HG03558 (cell line): ENCODE results near the gene RASA3.

Source experiments
- ATAC-seq: cut with Tn5 transposase; IDR thresholded peaks from one replicate; pipeline ENCODE4 v1.9.1; 2021; ENCODE audit warnings: moderate number of reproducible peaks; ENCODE audit not compliant: unreplicated experiment; ENCODE audit errors: extremely low read depth

Gene RASA3

DNA sequence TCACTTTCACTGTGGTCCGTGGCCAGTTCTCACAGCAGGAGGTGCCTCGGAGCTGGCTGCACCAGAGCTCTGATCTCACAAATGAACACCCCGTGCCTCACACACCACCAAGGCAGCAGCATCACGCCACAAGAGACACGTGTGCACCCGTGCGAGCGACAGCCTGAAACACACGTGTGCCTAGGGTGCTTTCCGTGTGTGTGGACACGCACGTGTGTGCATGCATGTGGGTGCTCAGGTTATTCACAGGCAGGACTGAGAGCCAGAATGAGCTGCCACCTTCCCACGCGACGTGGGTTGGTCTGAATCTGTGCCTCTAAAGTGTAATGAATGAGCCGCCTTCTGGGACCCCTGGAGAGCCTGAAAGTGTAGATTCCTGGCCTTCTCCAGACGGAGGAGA, 90.9 kb downstream of the RASA3 start:
- no peak for ATAC-seq

DNA sequence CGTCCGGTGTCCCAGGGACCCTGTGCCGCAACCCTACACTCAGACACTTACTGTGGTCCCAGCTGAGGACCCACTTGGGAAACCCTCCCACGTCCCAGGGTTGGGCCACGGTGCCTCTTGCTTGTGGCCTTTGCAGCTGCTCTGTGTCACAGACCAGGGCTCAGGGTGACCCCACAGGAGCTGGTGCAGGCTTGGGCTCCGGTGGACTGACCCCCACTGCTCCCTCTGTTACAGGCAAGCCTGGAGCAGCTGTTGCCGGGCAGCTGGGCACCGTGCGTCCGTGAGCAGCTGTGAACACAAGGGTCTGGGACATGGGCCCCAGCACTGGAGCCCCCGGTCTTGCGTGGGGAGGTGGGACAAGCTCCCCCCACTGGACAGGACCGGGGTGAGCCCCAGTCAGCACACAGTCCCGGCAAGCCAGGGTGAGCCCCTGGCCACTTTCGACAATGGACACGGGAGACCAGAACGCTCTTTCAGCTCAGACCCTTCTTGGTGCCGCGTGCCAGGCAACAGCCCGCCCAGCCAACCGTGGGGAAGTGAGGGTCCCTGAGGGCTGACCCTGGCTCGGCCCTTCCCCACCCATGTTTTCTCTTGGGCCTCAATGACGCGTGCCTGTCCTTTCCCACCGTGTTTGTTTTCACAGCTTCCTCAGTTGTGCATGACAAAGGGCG, 92.8 kb downstream of the RASA3 start:
- no peak for ATAC-seq

DNA sequence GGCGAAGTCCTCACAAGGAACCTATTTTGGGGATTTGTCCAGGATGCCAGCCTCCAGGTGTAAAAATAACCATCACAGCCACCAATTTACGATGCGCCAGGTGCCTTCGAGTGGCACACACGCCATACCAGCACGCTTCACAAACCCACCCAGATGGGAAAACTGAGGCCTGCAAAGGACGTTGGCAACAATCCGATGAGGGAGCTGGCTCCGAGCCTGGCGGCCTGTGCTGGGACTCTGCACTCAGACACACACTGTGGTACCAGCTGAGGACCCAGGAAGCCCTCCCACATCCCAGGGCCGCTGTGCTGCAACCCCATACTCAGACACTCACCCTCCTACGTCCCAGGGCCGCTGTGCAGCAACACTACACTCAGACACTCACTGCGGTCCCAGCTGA, 93.5 kb downstream of the RASA3 start:
- no peak for ATAC-seq

DNA sequence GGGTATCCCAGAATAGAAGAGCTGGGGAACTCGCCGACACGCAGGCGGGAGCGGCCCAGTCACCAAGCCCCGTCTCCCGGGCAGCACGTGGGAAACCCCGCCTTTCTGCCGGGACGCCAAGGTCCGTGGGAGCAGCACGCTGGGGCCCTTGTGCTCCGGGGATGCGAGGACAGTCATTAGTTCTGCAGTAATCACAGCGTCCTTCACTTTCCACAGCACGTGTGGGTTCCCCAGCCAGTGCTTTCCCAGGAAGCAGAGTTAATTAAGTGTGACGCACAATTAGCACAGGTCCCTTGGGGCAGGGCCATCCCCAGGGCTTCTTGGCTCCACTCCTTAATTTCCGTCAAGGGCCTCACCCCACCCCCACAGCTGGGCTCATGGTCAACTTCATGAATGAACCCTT, 94.2 kb downstream of the RASA3 start:
- no peak for ATAC-seq

DNA sequence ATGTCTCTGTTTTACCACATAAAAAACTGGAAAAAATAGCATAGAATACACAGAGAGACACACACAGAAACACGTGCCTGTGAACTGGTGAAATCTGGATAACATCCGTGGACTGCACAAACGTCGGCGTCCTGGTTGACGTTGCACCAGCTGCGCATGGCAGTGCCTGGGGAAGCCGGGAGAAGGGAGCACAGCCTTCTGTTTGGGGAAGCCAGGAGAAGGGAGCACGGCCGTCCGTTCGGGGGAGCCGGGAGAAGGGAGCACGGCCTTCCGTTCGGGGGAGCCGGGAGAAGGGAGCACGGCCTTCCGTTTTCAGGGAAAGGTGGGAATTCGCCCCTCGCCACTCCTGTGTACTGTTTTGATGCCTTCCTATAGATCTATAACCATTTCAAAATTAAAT, 94.7 kb downstream of the RASA3 start:
- ATAC-seq, result no peak

DNA sequence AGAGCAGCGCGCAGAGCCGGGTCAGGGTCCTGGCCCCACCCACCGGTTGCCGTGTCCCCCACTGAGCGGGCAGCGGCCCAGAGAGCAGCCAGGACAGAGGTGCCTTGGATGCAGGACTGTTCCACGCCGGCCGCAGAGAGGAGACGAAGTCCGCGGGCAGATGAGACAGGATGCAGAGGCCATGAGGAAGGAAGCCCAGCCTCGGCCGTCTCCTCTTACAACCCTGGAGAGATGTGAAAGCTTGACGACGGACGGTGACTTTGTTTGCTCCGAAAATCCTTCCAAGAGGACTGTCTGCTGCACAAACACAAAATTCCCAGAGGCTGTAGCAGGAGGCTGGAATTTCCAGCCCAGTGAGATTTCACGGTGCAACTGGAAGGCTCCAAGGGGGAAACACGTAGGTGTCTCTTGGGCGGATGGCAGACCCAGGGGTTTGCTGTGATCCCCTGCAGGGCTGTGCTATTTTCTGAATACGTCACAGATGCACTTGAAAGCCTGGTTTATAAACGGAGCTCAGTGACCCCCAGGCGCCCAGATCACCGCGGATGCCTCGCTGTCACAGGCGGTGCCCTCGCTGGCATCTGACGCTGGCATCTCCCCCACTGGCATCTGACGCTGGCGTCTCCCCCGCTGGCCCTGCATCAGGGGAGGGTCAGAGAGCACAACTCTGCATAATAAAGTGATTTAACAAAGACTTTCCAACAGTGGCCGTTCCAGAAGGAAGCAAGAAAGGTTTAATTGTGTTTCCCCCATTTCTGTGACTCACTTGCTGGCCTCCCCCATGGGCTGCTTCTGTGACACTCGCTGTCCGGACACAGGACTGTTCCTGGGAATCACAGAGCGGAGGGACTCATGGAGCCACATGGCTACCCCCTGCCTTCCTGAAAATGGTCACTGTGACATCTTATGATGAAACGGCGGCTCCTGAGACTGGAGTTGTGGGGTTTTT, 96.6 kb downstream of the RASA3 start:
- no peak for ATAC-seq

DNA sequence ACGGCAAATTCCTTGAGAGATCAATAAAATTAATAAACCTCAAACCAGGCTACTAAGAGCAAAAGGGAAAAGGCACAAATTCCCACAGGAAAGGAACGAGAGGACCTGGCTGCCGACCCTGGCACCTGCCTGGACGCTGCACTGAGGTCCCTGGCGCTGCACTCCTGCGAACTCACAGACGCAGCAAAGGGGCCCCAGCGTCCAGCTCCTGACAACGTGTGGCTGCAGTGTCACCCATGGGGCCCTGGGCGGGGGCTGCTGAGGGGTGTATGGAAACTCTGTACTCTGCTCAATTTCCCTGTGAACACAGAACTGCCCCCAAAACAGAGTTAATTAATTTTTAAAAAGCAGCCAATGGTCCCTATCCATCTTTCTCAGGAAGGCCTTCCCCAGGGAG, 97.2 kb downstream of the RASA3 start:
- ATAC-seq, result no peak

DNA sequence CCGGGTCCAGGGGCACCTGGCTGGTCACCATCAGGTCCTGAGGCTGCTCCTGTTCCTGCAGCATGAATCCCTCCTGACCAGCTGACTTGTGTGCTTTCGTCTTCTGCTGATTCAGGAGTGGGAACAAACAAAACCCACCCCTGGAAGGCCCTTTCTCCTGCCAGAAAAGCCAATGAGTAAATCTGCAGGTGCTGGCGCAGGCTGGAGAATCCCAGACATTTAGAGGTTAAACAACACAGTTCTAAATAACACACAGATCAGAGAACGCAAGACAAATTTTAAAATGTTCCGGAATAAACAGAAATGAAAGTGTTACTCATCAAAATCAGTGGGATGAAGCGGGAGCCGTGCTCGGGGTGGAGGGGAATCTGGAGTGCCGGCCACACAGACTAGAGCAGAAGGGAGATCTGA, 97.9 kb downstream of the RASA3 start:
- no peak for ATAC-seq

DNA sequence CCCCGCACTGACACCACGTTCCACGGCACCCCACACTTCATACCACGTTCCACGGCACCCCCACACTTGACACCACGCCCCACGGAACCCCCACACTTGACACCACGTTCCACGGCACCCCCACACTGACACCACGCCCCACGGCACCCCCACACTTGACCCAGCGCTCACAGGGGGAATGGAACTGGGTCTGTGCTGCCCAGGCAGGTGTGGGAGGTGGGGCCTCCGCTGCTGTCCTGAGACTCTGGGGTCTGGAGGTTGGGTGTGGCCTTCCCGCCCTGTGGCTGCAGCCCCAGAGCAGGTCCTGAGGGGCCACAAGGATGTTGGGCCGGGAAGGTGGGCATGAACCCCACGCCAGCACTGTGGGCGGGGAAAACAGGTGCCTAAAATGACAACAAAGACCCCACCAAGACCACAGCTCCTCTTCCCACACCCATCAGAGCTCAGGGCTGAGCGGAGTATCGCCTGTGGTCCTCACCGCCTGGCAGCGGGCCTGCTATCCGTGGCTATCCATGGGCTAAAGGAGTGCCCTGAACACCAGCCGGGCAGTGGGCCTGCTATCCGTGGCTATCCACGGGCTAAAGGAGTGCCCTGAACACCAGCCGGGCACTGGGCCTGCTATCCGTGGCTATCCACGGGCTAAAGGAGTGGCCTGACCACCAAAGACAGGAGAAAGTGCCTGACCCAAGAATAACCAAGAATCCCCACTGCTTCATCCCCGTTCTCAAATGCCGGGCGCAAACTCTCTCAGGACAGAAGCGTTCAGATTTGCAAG, 98.7 kb downstream of the RASA3 start:
- ATAC-seq, result no peak

DNA sequence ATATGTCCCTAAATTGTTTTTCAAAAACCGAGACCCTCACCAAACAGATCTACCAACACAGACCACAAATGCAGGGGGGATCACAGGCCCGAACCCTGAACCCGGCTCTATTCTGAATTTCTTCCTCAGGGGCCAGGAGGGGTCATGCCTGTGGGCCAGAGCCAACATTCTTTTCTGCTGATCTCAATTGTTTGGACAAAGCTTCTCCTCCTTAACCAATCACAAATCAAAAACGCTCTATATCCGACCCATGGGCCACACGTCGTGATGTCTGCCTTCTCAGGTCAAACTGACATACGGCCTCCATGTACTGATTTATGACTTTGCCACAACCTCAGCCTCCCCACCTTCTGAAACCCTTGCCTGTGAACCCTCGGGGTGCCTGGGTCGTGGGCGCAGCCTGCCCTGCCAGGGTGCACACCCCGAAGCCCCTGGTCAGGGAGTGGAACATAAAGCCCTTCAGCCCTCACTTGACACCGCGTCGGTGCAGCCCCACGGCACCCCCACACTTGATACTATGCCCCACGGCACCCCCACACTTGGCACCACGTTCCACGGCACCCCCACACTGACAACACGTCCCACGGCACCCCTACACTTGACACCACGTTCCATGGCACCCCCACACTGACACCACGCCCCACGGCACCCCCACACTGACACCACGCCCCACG, 100.2 kb downstream of the RASA3 start:
- no peak for ATAC-seq

DNA sequence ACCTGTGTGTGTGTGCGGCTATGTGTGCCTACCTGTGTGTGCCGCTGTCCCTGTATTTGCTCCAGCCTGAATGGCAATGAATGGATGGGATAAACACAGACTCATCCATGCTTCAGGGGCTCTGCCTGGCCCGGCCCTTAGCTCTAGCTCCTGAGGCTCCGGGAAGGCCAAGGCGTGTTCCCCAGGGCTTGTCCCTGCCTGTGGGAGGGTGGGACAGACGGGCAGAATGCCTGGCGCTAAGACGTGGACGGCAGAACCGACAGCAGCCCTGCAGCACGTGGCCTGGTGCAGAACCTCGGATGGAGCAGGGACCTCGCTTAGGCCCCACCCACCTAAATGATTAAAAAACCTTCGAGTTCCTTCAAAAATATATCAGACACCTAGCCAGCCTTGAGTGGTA, 100.8 kb downstream of the RASA3 start:
- ATAC-seq, result no peak

DNA sequence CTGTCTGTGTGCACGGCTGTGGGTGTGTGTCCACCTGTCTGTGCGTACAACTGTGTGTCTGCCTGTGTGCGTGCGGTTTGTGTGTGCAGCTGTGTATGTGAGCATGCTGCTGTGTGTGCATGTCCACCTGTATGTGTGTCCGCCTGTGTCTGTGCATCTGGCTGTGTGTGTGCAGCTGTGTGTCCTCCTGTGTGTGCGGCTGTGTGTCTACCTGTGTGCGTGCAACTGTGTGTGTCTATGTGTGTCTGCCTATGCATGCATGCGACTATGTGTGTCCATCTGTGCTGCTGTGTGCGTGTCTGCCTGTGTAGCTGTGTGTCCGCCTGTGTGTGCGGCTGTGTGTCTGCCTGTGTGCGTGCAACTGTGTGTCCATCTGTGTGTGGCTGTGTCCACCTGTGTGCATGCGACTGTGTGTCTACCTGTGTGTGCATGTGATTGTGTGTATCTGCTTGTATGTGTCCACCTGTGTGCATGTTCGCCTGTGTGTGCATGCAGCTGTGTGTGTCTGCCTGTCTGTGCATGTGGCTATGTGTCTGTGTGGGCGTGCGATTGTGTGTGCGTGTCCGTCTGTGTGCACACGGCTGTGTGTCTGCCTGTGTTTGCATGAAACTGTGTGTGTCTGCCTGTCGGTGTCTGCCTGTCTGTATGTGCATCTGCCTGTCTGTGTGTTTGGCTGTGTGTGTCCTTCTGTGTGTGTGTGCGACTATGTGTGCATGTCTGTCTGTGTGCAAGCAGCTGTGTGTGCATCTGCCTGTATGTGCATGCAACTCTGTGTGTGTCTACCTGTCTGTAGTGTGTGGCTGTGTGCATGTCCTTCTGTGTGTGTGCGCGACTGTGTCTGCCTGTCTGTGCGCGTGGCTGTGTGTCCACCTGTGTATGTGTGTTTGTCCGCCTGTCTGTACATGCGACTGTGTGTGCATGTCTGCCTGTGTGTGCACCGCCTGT, 101.5 kb downstream of the RASA3 start:
- no peak for ATAC-seq

DNA sequence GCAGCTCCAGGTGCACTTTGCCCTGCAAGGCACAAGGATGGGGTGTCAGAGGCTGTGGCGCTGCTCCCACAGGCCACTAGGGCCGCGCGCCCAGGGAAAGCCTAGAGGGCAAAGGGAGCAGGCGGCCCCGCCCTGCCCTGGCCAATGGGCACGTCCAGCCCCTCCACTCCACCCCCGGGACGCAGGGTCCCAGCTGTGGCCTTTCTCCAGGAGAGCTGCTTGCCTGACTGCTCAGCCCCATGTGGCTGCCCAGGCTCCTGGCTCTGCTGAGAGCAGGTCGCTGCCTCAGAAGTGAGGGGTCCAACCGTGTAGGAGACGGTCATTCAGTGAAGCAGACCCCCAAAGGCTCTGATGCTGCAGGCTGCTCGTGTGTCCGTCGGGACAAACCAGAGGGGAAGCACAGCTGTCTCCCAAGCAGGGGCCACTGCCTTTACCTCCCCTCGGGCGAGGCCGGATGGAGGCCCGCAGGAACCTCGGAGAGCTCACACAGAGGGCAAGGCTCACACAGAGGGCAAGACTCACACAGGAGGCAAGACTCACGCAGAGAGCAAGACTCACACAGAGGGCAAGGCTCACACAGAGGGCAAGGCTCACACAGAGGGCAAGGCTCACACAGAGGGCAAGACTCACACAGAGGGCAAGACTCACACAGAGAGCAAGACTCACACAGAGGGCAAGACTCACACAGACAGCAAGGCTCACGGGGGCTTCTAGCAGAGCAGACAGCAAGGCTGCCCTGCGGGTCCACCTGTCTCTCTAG, 102.4 kb downstream of the RASA3 start:
- ATAC-seq, result no peak

DNA sequence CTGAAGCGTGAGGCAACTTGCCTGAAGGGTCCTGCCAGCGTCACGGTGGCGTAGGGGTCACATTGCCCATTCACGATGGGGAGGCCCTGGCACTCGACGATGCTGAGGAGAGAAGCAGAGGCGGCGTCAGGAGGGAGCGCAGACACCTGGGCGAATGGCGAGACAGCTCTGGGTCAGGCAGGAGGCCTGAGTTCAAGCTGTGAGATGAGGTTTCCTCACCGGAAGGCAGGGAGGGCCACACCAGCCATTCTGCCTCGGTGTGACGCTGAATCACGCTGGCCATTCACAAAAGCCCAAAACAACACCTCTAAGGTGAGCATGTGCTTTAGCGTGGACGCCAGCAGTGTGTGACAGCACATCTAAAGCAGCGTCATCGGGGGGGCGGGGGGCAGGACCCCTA, 104.6 kb downstream of the RASA3 start:
- no peak for ATAC-seq

DNA sequence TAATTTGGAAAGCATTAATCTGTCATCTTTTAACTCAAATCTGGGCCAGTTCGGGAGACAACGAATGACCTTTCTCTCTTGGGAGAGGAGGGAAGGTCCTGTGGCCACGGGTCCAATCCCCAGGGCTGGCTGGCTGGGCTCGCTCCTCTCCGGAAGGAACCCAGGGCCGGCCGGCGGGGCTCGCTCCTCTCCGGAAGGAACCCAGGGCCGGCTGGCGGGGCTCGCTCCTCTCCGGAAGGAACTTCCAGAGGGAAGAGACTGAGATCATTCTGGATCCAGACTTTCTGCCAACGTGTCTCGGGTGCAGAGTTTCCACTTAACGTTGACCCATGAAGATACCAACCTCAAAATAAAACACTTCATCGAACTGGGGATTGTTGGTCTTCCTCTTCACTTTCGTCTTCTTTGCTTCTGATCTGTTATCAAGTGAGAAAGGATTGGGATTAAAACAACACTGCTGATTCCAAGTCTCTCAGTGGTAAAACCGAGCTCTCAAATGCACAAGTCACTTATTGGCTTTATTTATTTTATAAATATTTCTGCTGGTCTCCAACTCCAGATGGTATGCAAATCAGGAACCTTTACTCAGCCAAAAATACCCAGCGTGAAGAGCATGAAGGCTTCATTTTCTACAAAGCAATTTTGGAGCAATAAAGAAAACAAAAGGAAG, 105.2 kb downstream of the RASA3 start:
- ATAC-seq, result no peak

DNA sequence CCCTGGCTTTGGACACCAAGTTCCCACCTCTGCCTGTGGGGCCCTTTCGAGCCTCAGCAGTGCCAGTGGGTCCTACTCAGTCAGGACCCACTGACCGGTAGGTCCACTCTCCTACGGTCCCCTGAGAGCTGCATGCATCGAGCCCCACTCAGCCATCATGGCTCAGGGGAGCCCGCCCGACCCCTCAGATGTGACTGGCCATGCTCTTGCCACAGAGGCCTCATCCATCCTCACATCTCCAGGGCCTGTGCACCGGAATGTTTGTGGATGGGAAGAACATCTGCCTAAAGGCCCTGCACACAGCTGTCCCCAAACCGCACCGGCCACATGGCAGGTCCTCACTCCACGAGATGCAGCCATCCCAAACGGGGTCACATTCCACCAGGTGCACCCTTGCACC, 105.9 kb downstream of the RASA3 start:
- ATAC-seq, result no peak

DNA sequence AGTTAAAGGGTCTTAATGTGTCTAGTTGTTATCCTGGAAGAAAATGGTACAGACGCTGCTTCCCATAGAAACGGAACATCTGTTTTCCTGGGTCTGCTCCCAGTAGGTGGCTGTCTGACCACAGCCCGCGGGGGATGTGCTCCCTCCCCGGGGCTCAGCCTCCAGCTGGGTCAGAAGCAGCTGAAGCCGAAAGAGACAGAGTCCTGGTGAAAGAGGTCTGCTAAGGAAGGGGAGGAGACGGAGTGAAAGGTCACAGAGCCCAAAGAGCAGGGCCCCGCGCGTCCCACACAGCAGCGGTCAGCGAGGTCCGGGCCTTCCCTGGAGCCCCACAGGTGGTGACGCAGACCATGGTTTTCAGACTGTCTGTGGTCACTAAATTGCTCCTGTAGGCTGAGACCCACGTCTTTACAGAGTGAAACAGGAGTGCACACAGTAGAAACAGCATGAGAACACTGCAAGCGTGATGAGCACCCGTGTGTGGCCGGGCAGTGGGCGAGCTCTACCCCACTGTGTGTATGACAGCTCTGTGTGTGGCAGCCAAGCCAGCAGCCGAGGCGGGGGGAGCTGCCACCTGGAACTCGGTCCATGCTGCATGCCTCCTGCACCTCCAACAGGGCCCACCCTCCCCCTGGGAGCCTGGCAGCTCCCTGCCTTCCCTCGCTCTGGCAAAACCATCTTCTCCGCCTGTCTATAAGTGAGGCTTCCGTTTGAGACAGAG, 106.5 kb downstream of the RASA3 start:
- ATAC-seq, result no peak

DNA sequence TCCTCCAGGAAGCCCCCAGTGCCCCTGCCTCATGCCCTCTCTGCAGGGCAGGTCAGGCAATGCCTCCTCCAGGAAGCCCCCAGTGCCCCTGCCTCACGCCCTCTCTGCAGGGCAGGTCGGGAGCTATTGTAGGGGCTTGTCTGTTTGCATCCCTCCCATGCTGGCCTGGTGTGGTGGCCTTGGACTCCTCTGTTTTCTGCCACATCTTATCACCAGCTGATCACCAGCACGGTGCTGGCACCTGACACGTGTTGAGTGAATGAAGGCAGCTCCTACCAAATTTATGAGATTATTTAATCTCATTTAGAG, 107.1 kb downstream of the RASA3 start:
- ATAC-seq, result no peak
